ENCODE measurements around the gene TMEM30A. TPM values are rescaled to one million over a fixed set of nuclear protein-coding genes. Genes with fewer than 3 reads are reported as not detected.
A peak's percentile ranks its signal among the peaks of the same experiment; 100 is the strongest.

Gene TMEM30A
- total RNA-seq, 1 donor: 59.1 TPM

DNA sequence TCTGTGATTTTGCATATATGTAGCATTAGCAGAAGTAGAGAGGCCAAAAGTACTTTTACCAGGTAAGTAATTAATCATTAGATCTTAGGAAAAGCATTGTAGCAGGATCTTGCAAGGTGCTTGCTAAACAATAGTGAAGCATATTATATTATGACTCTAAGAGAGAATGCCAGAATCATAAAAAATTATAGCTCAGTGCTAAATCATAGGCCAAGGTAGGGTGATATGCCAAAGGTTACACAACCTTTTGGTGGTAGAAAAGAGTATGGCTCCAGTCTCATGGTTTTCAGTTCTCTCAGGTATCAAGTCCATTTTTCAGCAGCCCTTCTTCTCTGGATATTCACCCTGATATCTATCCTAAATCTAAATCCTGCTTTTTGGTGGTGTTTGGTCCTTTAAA lies 16.9 kb upstream of the TMEM30A start:
- H3K4me1 ChIP-seq (ENCODE audit: insufficient read depth, low read length): peaks cover 6% of the 10 kb centered on the region
- H3K9me3 ChIP-seq (ENCODE audit: low read depth, low read length): no peaks in the 10 kb centered on the region
- H3K4me3 ChIP-seq (ENCODE audit: low read length): no peak overlapping the region
- no peaks in the 10 kb centered on the region for H3K27me3 ChIP-seq (ENCODE audit: insufficient read depth, low read length)

DNA sequence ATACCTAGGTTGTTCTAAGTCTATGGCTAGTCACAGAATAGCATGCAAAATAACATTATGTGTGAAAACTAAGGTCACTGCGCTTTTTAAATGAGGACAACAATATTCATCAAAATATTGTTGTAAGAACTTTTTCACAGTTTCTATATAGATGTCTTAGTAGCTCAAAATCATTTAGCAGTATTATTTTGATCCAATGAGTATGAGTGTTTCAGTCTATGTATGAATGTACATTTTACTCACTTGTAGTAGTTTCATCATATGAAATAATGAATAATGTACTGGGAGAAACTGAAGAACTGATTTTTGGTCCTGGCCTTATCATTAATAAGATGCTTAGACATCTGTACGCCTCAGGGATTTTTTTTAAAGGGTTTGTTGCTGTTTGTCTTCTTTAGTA lies 16.5 kb upstream of the TMEM30A start:
- Histone ChIP-seq H3K27me3 (ENCODE audit: insufficient read depth, low read length) (no peaks in the 10 kb centered on the region), H3K9me3 (ENCODE audit: low read depth, low read length) (no peaks in the 10 kb centered on the region), H3K4me1 (ENCODE audit: insufficient read depth, low read length) (peaks cover 6% of the 10 kb centered on the region), H3K4me3 (ENCODE audit: low read length) (no peak overlapping the region)

DNA sequence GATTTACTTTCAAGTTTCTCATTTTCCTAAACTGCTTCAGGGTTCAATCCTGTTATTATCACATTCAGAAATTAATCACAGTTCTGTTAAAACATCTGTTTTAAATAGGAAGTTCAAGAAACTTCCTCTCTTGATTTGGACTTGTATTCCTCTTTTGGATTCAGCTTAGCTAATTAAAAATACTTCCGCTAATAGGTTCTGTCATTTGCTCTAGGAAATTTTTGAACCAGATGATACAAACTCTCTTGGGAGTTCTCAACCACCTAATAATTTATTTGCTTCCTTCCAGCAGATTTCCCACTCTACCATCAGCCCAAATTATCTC lies 15.9 kb upstream of the TMEM30A start:
- H3K27me3 ChIP-seq (ENCODE audit: insufficient read depth, low read length): no peaks in the 10 kb centered on the region
- no peak overlapping the region for H3K4me3 ChIP-seq (ENCODE audit: low read length)
- peaks cover 6% of the 10 kb centered on the region for H3K4me1 ChIP-seq (ENCODE audit: insufficient read depth, low read length)
- H3K9me3 ChIP-seq (ENCODE audit: low read depth, low read length): no peaks in the 10 kb centered on the region

DNA sequence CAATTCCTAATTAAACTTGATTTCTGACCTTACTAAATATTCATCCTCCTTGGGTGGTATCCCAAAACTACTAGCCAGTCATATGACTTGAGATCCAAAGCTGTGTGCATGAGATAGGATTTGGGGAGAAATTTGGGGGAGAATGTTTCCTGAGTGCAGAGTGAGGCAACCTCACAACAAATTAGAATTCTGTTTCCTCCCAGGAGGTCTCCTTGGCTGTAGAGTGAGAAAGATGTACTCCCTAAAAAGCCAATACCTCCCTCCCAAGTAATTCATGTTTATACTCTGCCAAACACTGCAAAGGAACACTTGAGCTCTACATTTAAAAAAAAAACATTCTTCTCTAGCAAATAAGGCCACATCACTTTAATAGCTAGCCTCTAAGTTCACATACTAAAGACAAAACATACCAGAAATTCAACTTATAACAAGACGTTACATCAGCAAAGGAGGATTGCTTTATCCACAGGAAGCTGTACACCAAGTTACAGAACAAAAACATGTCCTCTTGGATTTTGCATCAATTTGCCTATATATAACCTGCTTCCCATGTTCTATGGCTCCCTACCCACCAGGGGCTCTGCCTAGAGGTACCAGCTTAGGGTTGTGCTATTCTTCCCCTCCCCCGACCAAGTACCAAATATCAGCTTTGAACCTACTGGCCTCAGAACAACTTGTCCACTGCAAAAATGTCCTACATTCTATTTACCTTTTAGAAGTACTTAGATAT lies 15.4 kb upstream of the TMEM30A start:
- Histone ChIP-seq H3K4me3 (ENCODE audit: low read length) (no peak overlapping the region), H3K9me3 (ENCODE audit: low read depth, low read length) (no peaks in the 10 kb centered on the region), H3K27me3 (ENCODE audit: insufficient read depth, low read length) (no peaks in the 10 kb centered on the region), H3K4me1 (ENCODE audit: insufficient read depth, low read length) (peaks cover 6% of the 10 kb centered on the region)

DNA sequence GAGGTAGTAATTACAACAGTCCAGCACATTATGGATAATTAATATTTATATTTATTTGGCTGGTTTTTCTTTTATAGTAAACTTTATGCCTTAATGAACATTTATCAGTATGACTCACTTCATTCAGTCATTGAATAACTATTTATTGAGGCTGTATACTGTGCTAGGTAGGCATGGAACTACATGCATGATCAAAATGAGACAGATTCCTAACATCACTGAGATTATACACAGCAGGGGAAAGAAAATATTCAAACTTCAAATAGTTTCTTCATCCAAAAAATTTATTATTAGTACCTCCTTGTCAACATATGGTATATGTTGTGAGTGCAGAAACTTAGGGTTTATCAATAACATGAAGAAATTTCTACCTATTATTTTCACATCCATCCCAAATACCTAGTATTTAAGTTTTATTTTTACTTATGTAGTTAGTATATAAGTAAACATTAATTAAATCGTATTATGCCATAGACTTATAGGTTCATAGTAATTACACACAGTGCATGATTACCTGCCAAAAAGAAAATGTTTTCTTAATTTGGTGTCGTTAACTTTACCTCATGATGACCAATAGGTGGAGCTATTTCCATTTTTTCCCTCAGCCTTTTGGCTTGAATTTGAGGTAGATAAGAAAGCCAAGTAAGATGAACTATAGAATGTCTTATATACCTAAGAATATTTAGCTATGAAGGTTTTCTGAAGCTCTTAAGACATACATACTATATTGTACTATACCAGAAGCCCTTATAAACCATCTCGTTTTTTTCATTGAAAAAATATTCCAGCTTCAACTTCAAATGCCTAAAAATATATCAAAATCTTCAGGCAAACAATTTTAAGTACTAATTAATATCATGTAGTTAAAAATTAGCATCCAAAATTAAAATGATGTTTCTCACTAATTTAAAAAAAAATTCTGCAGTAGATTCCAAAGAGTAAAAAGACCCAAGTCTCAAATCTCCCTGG lies 12.5 kb upstream of the TMEM30A start:
- Histone ChIP-seq H3K4me1 (ENCODE audit: insufficient read depth, low read length) (peaks cover 6% of the 10 kb centered on the region), H3K4me3 (ENCODE audit: low read length) (no peak overlapping the region), H3K27me3 (ENCODE audit: insufficient read depth, low read length) (no peaks in the 10 kb centered on the region), H3K9me3 (ENCODE audit: low read depth, low read length) (no peaks in the 10 kb centered on the region)

DNA sequence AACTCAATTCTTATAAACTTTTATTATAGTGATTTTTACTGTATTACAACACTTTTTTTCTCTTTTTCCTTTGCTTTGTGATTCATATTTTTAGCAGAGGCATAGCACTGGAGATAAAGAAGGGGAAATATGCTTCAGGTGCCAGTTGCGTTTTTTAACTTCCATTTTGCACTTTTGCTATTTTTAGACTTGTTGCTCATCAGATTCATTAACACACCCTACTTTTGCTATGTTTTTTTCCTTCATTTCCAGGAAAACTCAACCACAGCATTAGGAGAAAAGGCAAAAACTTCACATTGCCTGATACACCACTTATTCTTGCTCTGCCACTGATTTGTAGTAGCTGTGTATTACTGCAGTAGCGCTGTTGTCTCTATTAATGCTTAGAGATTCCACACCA lies 8.0 kb upstream of the TMEM30A start:
- H3K4me3 ChIP-seq (ENCODE audit: low read length): no peak overlapping the region
- no peaks in the 10 kb centered on the region for H3K4me1 ChIP-seq (ENCODE audit: insufficient read depth, low read length)
- H3K27me3 ChIP-seq (ENCODE audit: insufficient read depth, low read length): no peaks in the 10 kb centered on the region
- no peaks in the 10 kb centered on the region for H3K9me3 ChIP-seq (ENCODE audit: low read depth, low read length)

DNA sequence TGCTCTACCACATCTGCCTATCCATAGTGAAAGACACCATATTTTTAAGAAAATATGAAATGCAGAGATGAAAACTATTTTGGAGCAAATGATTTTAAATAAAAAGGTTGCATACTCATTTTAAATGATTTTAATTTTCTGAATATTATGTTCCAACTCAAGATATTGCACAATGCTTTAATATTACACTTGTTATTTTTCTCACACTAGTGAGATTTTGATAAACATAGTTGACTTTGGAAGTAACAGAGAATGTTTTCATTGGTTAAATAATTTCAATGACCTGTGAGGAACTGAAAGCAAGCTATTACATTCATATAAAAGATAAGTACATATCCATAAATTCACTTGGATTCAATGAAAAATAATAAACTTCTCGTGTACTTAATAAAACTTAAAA lies 7.2 kb upstream of the TMEM30A start:
- H3K27me3 ChIP-seq (ENCODE audit: insufficient read depth, low read length): no peaks in the 10 kb centered on the region
- no peaks in the 10 kb centered on the region for H3K4me1 ChIP-seq (ENCODE audit: insufficient read depth, low read length)
- H3K9me3 ChIP-seq (ENCODE audit: low read depth, low read length): no peaks in the 10 kb centered on the region
- no peak overlapping the region for H3K4me3 ChIP-seq (ENCODE audit: low read length)

DNA sequence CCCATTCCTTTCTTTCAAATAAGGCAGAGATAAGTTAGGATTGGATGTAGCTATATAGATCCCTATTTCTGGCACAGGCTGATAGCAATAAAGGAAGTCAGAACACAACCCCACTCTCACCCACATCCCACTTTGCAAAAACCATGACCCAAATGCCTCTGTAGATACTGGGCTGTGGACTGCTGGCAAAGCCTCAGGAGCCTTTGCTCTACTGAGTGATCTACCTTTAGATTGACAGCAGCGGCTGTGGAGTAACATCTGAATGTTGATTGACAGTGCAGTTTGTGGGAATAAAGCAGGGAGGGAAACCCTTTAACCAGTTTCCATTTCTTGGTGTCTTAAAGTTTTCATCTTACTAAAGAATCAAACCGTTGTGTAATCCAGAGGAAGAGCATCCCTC lies 6.7 kb upstream of the TMEM30A start:
- Histone ChIP-seq H3K4me3 (ENCODE audit: low read length) (no peak overlapping the region), H3K4me1 (ENCODE audit: insufficient read depth, low read length) (no peaks in the 10 kb centered on the region), H3K27me3 (ENCODE audit: insufficient read depth, low read length) (no peaks in the 10 kb centered on the region), H3K9me3 (ENCODE audit: low read depth, low read length) (no peaks in the 10 kb centered on the region)

DNA sequence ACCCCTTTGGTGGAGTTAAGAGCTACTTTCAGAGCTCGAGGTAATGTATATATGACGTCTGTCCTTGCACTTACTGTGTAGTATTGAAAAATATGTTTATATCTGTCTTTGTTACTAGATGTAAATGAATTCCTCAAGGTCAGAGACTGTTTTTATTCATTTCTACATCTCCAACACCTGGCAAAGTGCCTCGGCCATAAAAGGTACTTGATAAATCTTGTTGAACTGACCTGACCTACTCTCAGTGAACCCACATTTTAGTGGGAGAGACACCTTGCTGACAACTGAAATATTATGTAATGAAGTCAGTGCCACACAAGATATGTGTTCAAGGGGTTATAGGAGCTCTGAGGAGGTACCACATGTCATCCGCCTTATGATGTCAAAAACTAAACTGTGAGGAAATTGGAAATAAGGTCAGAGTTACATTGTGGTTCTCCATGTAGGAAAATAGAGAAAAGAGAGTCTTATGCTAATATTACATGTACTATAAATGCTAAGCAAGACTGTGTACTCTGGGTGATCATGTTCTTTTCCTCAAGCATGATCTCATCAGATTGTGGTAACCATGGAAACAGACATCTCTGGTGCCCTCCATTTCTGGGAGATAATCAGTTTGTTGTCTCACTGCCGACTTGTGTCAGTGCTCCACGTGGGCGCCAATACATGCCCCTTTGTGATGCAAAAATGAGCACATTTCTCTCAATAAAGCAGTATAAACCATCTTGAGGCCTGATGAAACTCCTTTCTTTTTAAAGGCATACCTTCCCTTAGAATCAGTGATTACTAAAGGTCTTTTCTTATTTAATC lies 5.7 kb upstream of the TMEM30A start:
- H3K4me3 ChIP-seq (ENCODE audit: low read length): no peak overlapping the region
- no peaks in the 10 kb centered on the region for H3K9me3 ChIP-seq (ENCODE audit: low read depth, low read length)
- peaks cover 5% of the 10 kb centered on the region for H3K4me1 ChIP-seq (ENCODE audit: insufficient read depth, low read length)
- H3K27me3 ChIP-seq (ENCODE audit: insufficient read depth, low read length): no peaks in the 10 kb centered on the region

DNA sequence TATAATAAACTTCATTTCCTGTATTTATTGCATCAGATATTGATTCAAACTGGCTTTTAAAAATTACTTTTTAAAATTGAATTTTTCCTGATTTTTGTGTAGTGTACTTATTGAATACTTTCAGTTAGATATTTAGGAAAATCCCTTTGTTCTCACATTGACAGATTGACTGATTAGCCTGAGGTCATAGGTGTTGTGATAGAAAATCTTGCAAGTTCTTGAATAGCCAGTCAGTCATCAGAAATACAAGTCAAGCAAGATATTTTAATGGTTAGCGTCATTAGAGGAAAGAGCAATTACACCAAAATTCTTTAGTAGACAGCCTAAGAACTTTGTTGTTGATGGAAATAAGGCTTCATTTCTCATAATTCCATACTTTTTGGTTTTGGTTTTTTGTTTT lies 3.4 kb upstream of the TMEM30A start:
- Histone ChIP-seq H3K9me3 (ENCODE audit: low read depth, low read length) (no peaks in the 10 kb centered on the region), H3K4me1 (ENCODE audit: insufficient read depth, low read length) (peaks cover 5% of the 10 kb centered on the region), H3K4me3 (ENCODE audit: low read length) (no peak overlapping the region), H3K27me3 (ENCODE audit: insufficient read depth, low read length) (no peaks in the 10 kb centered on the region)

DNA sequence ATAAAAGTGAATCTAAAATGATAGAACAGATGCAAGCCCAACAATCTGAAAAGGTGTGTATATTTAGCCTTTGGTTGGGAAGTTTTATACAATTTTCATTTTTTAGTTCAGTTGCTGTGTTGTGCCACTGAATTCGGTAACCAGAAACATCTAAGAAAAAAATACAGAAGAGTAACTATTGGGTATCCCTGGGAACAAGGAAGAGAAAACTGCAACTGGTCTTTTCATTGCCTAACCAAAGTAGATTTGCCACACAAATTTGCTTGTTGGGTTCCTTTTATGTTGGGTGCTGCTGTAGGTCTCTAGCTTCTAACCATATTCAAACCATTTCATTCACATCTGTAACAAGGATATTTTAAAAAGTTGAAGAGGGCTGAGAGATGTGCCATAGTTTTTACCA lies 2.8 kb upstream of the TMEM30A start:
- peaks cover 10% of the 10 kb centered on the region for H3K4me1 ChIP-seq (ENCODE audit: insufficient read depth, low read length)
- no peak overlapping the region for H3K4me3 ChIP-seq (ENCODE audit: low read length)
- no peaks in the 10 kb centered on the region for H3K27me3 ChIP-seq (ENCODE audit: insufficient read depth, low read length)
- H3K9me3 ChIP-seq (ENCODE audit: low read depth, low read length): no peaks in the 10 kb centered on the region

DNA sequence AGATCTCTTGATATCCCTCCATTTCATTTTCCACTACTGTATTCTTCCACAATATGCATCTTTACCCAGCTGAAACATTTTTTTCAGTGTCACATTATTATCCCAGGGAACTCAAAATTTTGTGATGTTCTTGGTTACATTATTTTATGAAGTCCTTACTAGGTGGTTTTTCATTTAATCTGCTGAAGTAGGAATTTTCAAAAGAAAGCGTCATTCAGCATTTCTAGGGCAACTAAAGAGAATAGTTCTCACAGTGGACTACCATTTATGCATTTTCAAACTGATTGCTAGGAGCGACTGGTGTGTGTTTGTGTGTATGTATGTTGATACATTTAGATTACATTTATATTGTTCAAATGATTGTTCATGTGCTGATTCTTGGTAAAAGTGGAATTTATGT lies 2.4 kb upstream of the TMEM30A start:
- H3K4me1 ChIP-seq (ENCODE audit: insufficient read depth, low read length): peaks cover 13% of the 10 kb centered on the region
- H3K9me3 ChIP-seq (ENCODE audit: low read depth, low read length): no peaks in the 10 kb centered on the region
- no peak overlapping the region for H3K4me3 ChIP-seq (ENCODE audit: low read length)
- H3K27me3 ChIP-seq (ENCODE audit: insufficient read depth, low read length): no peaks in the 10 kb centered on the region

DNA sequence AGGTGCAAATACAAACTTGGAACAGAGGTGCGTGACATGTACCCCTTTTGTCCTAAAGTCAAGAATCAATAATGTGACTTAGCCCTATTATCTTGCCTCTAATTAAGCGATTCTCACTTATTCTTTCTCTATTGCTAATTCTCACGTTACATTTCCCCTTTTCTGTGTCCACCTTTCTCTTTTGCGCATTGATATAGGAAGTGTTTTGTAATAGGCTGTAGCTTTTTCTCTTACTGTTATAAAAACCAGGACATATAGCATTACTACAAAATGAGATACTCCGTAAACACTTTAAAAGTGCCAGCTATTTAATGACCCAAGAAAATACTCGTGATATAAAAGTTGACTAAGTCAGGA lies 669 bp upstream of the TMEM30A start:
- Histone ChIP-seq H3K27me3 (ENCODE audit: insufficient read depth, low read length) (no peaks in the 10 kb centered on the region), H3K9me3 (ENCODE audit: low read depth, low read length) (no peaks in the 10 kb centered on the region), H3K4me1 (ENCODE audit: insufficient read depth, low read length) (peaks cover 14% of the 10 kb centered on the region), H3K4me3 (ENCODE audit: low read length) (peak overlapping the region; percentile 74)

DNA sequence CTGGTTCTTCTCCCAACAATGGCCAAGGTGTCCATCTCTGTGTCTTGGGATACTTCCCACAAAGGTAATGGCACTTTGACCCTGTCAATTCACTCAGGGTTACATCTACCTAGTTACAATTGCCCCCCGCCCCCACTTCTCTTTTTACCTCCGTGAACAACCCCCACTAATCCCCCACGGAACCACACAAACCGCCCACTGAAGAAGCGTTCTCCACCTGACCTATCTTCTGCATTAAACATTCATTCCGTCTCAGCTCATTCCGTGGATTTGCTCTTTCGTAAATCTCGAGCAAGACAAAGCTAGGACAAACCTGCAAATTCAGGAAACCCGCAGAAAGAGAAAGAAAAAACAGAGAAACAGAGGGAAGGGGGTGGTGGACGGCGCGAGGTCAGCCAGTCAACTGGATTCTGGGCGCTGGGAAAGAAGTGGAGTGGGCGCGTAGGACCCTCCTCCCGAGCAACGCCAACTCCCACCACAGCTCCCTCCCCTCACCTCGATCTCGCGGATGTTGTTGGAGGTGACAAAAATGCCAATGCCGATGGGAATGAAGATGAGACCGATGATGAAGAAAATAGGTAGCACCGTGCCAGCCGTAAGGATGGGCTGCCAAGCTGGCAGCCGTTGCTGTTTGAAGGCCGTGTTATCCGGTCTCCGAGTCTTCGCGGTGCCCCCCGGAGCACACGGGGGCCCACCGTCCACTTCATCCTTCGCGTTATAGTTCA lies 523 bp downstream of the TMEM30A start:
- Histone ChIP-seq H3K9me3 (ENCODE audit: low read depth, low read length) (no peaks in the 10 kb centered on the region), H3K4me1 (ENCODE audit: insufficient read depth, low read length) (peaks cover 14% of the 10 kb centered on the region), H3K27me3 (ENCODE audit: insufficient read depth, low read length) (no peaks in the 10 kb centered on the region), H3K4me3 (ENCODE audit: low read length) (peak overlapping the region; percentile 74)

DNA sequence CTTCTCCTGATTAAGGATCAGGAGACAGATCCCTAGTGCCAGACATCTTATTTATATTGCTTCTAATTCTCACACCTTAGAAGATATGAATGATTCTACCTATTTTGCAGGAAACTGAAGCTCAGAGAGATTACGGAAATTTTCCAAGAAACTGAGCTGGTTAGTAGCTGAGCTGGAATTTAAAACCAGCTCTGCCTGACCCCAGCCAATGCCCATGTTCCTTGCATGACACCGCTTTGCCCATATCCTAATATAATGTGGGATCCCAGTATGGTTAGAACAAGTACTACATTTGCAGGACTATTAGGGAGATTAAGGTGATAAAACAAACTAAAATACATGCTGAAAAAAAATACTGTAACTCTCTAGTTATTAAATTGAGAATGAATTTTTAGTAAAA lies 1.9 kb downstream of the TMEM30A start:
- Histone ChIP-seq H3K4me1 (ENCODE audit: insufficient read depth, low read length) (peaks cover 23% of the 10 kb centered on the region), H3K27me3 (ENCODE audit: insufficient read depth, low read length) (no peaks in the 10 kb centered on the region), H3K4me3 (ENCODE audit: low read length) (no peak overlapping the region), H3K9me3 (ENCODE audit: low read depth, low read length) (no peaks in the 10 kb centered on the region)
